ENCODE results near the gene DCHS1.

The DCHS1 gene

GRCh38 chr11:6588018-6588417 lies 67.6 kb downstream of the DCHS1 start:
- Histone ChIP-seq H4K20me1 (ENCODE audit: control insufficient read depth, insufficient read depth, low read depth, low read length) (no peaks in the 10 kb centered on the region), H3K9me3 (ENCODE audit: control insufficient read depth, insufficient read depth, low read length) (peaks cover 14% of the 10 kb centered on the region), H3K9me2 (replicated peaks; ENCODE audit: control insufficient read depth, low read length) (no peaks in the 10 kb centered on the region), H3K4me3 (ENCODE audit: low read length) (no peak overlapping the region), H3K27me3 (ENCODE audit: control insufficient read depth, low read length) (no peaks in the 10 kb centered on the region), H3K27ac (ENCODE audit: low read depth, low read length) (no peak overlapping the region), H3F3A (ENCODE audit: control insufficient read depth, insufficient read depth) (peaks cover 10% of the 10 kb centered on the region; the same call in 1 of the 2 replicates), H3K36me3 (ENCODE audit: control insufficient read depth, low read length) (peaks cover 26% of the 10 kb centered on the region), H3K79me2 (ENCODE audit: control insufficient read depth, low read length) (peaks cover 17% of the 10 kb centered on the region), H3K4me2 (ENCODE audit: low read length) (no peak overlapping the region), H3K4me1 (ENCODE audit: control insufficient read depth, low read length) (no peaks in the 10 kb centered on the region)
- TF ChIP-seq EZH2phosphoT487 (IDR thresholded peaks at IDR 0.05; ENCODE audit: borderline replicate concordance, low read length) (no peak), CTCF (IDR thresholded peaks at IDR 0.05; ENCODE audit: low read depth, low read length, poor library complexity, severe bottlenecking) (no peak)

- Histone ChIP-seq H3K4me1 (ENCODE audit: control insufficient read depth, low read length) (no peaks in the 10 kb centered on the region), H3F3A (ENCODE audit: control insufficient read depth, insufficient read depth) (peaks cover 10% of the 10 kb centered on the region; the same call in 1 of the 2 replicates)
Observed at GRCh38 chr11:6587360-6587953, 68.2 kb downstream of the DCHS1 start.

GRCh38 chr11:6586434-6587359 lies 68.9 kb downstream of the DCHS1 start:
- H3K27me3 ChIP-seq (ENCODE audit: control insufficient read depth, low read length) = no peaks in the 10 kb centered on the region
- H3K27ac ChIP-seq (ENCODE audit: low read depth, low read length) = no peak overlapping the region
- H3K36me3 ChIP-seq (ENCODE audit: control insufficient read depth, low read length) = peaks cover 14% of the 10 kb centered on the region
- no peak overlapping the region for H3K4me3 ChIP-seq (ENCODE audit: low read length)
- H3K4me1 ChIP-seq (ENCODE audit: control insufficient read depth, low read length) = no peaks in the 10 kb centered on the region
- H3K9me2 ChIP-seq (replicated peaks; ENCODE audit: control insufficient read depth, low read length) = no peaks in the 10 kb centered on the region
- no peaks in the 10 kb centered on the region for H4K20me1 ChIP-seq (ENCODE audit: control insufficient read depth, insufficient read depth, low read depth, low read length)
- no peak overlapping the region for H3K4me2 ChIP-seq (ENCODE audit: low read length)
- H3K79me2 ChIP-seq (ENCODE audit: control insufficient read depth, low read length) = peaks cover 23% of the 10 kb centered on the region
- H3F3A ChIP-seq (ENCODE audit: control insufficient read depth, insufficient read depth) = peaks cover 10% of the 10 kb centered on the region; the same call in 1 of the 2 replicates
- TF ChIP-seq EZH2phosphoT487 (IDR thresholded peaks at IDR 0.05; ENCODE audit: borderline replicate concordance, low read length) = no peak
- no peak for TF ChIP-seq CTCF (IDR thresholded peaks at IDR 0.05; ENCODE audit: low read depth, low read length, poor library complexity, severe bottlenecking)
- peaks cover 14% of the 10 kb centered on the region for H3K9me3 ChIP-seq (ENCODE audit: control insufficient read depth, insufficient read depth, low read length)

More at GRCh38 chr11:6587360-6587953, 68.2 kb downstream of the DCHS1 start:
- H4K20me1 ChIP-seq (ENCODE audit: control insufficient read depth, insufficient read depth, low read depth, low read length) = no peaks in the 10 kb centered on the region
- H3K36me3 ChIP-seq (ENCODE audit: control insufficient read depth, low read length) = peaks cover 21% of the 10 kb centered on the region
- H3K4me2 ChIP-seq (ENCODE audit: low read length) = no peak overlapping the region
- peaks cover 14% of the 10 kb centered on the region for H3K9me3 ChIP-seq (ENCODE audit: control insufficient read depth, insufficient read depth, low read length)
- H3K4me3 ChIP-seq (ENCODE audit: low read length) = no peak overlapping the region
- no peak overlapping the region for H3K27ac ChIP-seq (ENCODE audit: low read depth, low read length)
- no peak for TF ChIP-seq EZH2phosphoT487 (IDR thresholded peaks at IDR 0.05; ENCODE audit: borderline replicate concordance, low read length)
- H3K27me3 ChIP-seq (ENCODE audit: control insufficient read depth, low read length) = no peaks in the 10 kb centered on the region
- H3K79me2 ChIP-seq (ENCODE audit: control insufficient read depth, low read length) = peaks cover 22% of the 10 kb centered on the region
- H3K9me2 ChIP-seq (replicated peaks; ENCODE audit: control insufficient read depth, low read length) = no peaks in the 10 kb centered on the region

Data from DOHH2 (cell line).